Measurements from ENCODE around the gene TMEM163.

DNA sequence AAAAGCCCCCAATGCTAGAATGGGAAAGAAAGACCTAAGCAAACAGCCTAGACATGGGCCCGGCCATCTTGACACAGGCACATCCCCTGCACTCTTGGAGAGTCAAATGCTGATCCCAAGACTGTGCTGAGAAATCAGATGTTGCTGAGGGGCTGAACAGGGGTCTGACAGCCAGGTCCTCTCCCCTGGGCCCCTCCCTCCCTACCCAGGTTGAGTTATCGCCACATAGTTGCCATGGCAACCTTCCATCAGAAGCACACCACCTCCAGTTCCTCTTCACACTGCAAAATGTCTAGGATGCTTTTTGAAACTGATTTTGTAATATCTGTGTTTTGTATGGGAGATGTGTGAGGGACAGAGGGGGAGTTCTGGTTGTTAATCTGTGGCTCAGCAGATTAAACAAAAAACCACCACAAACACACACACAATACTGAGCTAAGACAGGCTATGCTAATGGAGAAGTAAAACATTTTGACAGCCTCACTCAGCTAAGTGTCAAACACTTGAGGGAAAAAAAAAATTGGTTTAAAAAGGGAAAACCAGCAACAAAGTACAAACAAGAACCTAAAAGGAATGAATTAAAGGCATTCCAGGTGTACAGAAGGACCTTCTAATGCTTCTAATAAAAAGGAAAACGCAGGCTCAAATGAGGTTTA is 88.2 kb downstream of the TMEM163 start:
- TF ChIP-seq, protein P1, sequence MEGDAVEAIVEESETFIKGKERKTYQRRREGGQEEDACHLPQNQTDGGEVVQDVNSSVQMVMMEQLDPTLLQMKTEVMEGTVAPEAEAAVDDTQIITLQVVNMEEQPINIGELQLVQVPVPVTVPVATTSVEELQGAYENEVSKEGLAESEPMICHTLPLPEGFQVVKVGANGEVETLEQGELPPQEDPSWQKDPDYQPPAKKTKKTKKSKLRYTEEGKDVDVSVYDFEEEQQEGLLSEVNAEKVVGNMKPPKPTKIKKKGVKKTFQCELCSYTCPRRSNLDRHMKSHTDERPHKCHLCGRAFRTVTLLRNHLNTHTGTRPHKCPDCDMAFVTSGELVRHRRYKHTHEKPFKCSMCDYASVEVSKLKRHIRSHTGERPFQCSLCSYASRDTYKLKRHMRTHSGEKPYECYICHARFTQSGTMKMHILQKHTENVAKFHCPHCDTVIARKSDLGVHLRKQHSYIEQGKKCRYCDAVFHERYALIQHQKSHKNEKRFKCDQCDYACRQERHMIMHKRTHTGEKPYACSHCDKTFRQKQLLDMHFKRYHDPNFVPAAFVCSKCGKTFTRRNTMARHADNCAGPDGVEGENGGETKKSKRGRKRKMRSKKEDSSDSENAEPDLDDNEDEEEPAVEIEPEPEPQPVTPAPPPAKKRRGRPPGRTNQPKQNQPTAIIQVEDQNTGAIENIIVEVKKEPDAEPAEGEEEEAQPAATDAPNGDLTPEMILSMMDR (IDR thresholded peaks at IDR 0.05), result no peak
- TF ChIP-seq POLR2A (IDR thresholded peaks at IDR 0.05) (no peak), POLR2AphosphoS5 (IDR thresholded peaks at IDR 0.05) (no peak), EP300 (IDR thresholded peaks at IDR 0.05) (no peak)
